GM12865 (cell line): ENCODE data around the gene CRTC1.
"Not testable (repeated sequence)": the region's sequence is repeated elsewhere in the genome, so short reads cannot be mapped to it uniquely, and the experiment has no call there.

Experiments
- DNase-seq: peaks from one replicate; pipeline ENCODE4 v3.0.0; 2010; ENCODE audit warnings: low read depth
- H3K4me3 ChIP-seq: 2 replicates; pipeline ENCODE4 v1.5.1; 2011; ENCODE audit warnings: mild to moderate bottlenecking, low read depth, low read length, control low read depth
- CTCF ChIP-seq: IDR thresholded peaks from 2 replicates; pipeline ENCODE4 v1.5.1; 2011; ENCODE audit warnings: low read length, control low read depth, low read depth, inconsistent platforms; ENCODE audit not compliant: insufficient read depth; ENCODE audit errors: missing control alignments

Gene CRTC1

GRCh38 chr19:18807861-18808331 lies 124.4 kb downstream of the CRTC1 start:
- no peak for TF ChIP-seq CTCF
- H3K4me3 ChIP-seq = no peak overlapping the region
- DNase-seq = no peak

DNA sequence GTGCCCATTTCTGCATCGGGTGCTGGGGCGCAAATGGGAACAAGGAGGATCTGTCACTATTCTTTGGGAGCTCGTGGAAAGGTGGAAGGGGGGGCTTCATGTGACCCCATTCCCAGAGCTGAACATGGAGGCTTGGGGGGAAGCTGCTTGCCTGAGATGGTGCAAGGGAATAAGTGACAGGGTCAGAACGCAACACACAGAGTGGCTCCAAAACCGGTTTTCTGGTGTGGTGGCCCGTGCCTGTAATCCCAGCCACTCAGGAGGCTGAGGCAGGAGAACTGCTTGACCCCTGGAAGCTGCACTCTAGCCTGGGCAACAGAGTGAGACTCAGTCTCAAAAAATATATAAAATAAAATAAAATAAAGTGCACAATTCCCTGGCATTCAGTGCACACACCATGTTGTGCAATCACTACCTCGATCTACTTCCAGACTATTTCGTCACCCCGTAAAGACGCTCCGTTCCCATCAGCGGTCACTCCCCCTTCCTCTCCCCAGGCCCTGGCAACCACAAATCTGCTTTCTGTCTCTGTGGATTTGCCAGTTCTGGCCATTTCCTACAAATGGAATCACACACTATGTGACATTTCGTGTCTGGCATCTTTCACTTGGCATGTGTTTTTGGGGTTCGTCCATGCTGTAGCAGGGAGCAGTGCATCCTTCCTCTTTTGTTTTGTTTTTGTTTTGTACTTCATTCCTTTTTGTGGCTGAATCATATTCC lies 125.8 kb downstream of the CRTC1 start:
- no peak for TF ChIP-seq CTCF
- H3K4me3 ChIP-seq = no peak overlapping the region
- DNase-seq = no peak

DNA sequence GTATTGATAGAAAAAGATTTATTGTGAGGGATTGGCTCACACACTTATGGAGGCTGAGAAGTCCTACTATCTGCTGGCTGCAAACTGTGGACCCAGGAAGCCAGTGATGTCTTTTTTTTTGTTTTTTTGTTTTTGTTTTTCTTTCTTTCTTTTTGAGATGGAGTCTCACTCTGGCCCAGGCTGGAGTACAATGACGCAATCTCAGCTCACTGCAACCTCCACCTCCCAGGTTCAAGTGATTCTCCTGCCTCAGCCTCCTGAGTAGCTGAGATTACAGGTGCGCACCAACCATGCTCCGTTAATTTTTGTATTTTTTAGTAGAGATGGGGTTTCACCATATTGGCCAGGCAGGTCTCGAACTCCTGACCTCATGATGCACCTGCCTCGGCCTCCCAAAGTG lies 128.2 kb downstream of the CRTC1 start:
- H3K4me3 ChIP-seq, DNase-seq: not testable (repeated sequence)

DNA sequence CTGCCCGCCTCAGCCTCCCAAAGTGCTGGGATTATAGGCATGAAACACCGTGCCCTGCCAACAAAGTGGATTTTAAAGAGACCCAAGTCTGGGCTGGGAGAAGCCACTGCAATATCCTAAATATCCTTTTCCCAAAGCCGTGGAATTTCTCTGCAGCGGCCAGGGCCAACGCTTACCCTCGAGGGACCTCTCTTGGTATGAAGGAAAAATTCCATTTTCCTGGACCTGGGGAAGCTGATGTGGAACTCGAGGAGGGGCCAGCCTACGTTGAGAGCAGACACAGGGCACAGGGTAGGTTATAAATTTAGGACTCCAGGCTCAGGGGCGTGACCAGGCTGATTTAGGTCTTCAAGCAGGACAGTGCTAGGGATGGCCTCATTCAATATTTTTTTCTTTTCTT lies 130.6 kb downstream of the CRTC1 start:
- DNase-seq = no peak
- H3K4me3 ChIP-seq = no peak overlapping the region
- TF ChIP-seq CTCF = no peak

GRCh38 chr19:18815673-18816072 lies 132.2 kb downstream of the CRTC1 start:
- TF ChIP-seq CTCF = no peak
- no peak for DNase-seq

DNA sequence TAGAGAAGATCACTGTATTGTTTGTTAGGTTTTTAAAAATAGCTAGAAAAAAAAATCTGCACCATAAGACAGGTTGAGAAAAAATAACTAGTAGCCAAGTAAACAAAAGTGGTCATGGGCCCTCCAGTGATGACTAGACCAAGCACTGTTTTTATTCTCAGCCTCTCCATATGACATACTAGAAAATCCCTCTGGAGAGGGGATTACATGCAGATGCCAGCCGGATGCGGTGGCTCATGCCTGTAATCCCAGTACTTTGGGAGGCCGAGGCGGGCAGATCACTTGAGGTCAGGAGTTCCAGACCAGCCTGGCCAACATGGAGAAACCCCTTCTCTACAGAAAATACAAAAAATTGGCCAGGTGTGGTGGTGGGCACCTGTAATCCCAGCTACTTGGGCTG lies 133.2 kb downstream of the CRTC1 start:
- not testable (repeated sequence) for DNase-seq, H3K4me3 ChIP-seq

More at GRCh38 chr19:18815673-18816072, 132.2 kb downstream of the CRTC1 start:
- no peak overlapping the region for H3K4me3 ChIP-seq

DNA sequence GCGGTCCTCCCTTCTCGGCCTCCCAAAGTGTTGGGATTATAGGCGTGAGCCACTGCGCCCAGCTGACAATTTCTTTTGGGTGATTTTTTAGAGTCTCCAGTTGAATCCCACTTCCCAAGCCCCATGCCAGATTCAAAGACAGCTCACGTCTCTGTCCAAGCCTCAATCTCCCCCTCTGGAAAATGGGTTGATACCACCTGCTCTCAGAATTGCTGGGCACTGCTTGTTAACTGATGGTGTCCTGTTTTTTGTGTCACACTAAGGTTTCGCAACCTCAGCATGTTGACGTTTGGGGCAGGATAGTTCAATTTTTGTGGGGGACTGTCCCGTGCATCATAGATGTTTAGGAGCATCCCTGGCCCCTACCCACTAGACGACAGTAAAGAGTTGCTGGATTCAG lies 134.1 kb downstream of the CRTC1 start:
- H3K4me3 ChIP-seq = no peak overlapping the region
- no peak for TF ChIP-seq CTCF
- no peak for DNase-seq

- DNase-seq = no peak
- TF ChIP-seq CTCF = no peak
- no peak overlapping the region for H3K4me3 ChIP-seq
These were observed 145.3 kb downstream of the CRTC1 start for GRCh38 chr19:18828786-18829185.
